MM.1S (cell line): Measurements from ENCODE around the gene PDCD7.

ENCODE experiments used
- DNase-seq: peaks from one replicate; pipeline ENCODE4 v3.0.0-alpha.2; 2015
- H2AFZ ChIP-seq: fragments of 300-600 bp; sonication (generic); 2 replicates; pipeline ENCODE4 v1.6.0; 2016; ENCODE audit warnings: antibody characterized with exemption, low read length
- H3F3A ChIP-seq: fragments of 300-600 bp; sonication (generic); 2 replicates; pipeline ENCODE4 v1.6.1; 2016; ENCODE audit warnings: mild to moderate bottlenecking, antibody characterized with exemption, low read length, moderate library complexity, mixed read lengths; ENCODE audit not compliant: insufficient read depth
- H3K27ac ChIP-seq: fragments of 300-600 bp; sonication (generic); 2 replicates; pipeline ENCODE4 v1.5.1; 2016; ENCODE audit warnings: mild to moderate bottlenecking, low read length
- H3K27me3 ChIP-seq: fragments of 300-600 bp; sonication (generic); replicated peaks from 2 replicates; pipeline ENCODE4 v1.6.0; 2016; ENCODE audit warnings: low read length; ENCODE audit not compliant: insufficient read depth
- H3K36me3 ChIP-seq: fragments of 300-600 bp; sonication (generic); replicated peaks from 2 replicates; pipeline ENCODE4 v1.6.1; 2016; ENCODE audit warnings: mild to moderate bottlenecking, low read length, mixed read lengths; ENCODE audit not compliant: insufficient read depth
- H3K4me1 ChIP-seq: fragments of 300-600 bp; sonication (generic); 2 replicates; pipeline ENCODE4 v1.6.1; 2016; ENCODE audit warnings: low read length, mixed read lengths
- H3K4me2 ChIP-seq: fragments of 300-600 bp; sonication (generic); 2 replicates; pipeline ENCODE4 v1.6.0; 2016; ENCODE audit warnings: low read depth, low read length
- H3K4me3 ChIP-seq: fragments of 300-600 bp; sonication (generic); 2 replicates; pipeline ENCODE4 v1.5.1; 2016; ENCODE audit warnings: low read length, mixed read lengths
- H3K79me2 ChIP-seq: fragments of 300-600 bp; sonication (generic); 2 replicates; pipeline ENCODE4 v1.6.1; 2016; ENCODE audit warnings: mixed run types, low read length, mixed read lengths
- H3K9ac ChIP-seq: fragments of 300-600 bp; sonication (generic); 2 replicates; pipeline ENCODE4 v1.6.1; 2016; ENCODE audit warnings: low read length, mixed read lengths
- H3K9me2 ChIP-seq: fragments of 300-600 bp; sonication (generic); replicated peaks from 2 replicates; pipeline ENCODE4 v1.6.1; 2016; ENCODE audit warnings: mild to moderate bottlenecking, low read length, mixed read lengths; ENCODE audit not compliant: insufficient read depth
- H3K9me3 ChIP-seq: fragments of 300-600 bp; sonication (generic); replicated peaks from 2 replicates; pipeline ENCODE4 v1.6.1; 2016; ENCODE audit warnings: mild to moderate bottlenecking, low read length, mixed read lengths; ENCODE audit not compliant: insufficient read depth
- H4K20me1 ChIP-seq: fragments of 300-600 bp; sonication (generic); 2 replicates; pipeline ENCODE4 v1.6.1; 2016; ENCODE audit warnings: mild to moderate bottlenecking, low read length, moderate library complexity, mixed read lengths; ENCODE audit not compliant: insufficient read depth
- EZH2 ChIP-seq: fragments of 300-600 bp; sonication (generic); optimal IDR thresholded peaks from 2 replicates; pipeline ENCODE3; 2017; ENCODE audit warnings: low read depth, mild to moderate bottlenecking, antibody characterized with exemption, low read length, mixed read lengths
- EZH2phosphoT487 ChIP-seq: fragments of 300-600 bp; sonication (generic); IDR thresholded peaks from 2 replicates; pipeline ENCODE4 v1.6.1; 2018; ENCODE audit warnings: antibody characterized with exemption, low read length
- TF ChIP-seq, protein P1 (sequence below): fragments of 300-600 bp; sonication (generic); IDR thresholded peaks from 2 replicates; pipeline ENCODE4 v1.5.1; 2016; ENCODE audit warnings: antibody characterized with exemption, low read length, mixed read lengths

Gene PDCD7

DNA sequence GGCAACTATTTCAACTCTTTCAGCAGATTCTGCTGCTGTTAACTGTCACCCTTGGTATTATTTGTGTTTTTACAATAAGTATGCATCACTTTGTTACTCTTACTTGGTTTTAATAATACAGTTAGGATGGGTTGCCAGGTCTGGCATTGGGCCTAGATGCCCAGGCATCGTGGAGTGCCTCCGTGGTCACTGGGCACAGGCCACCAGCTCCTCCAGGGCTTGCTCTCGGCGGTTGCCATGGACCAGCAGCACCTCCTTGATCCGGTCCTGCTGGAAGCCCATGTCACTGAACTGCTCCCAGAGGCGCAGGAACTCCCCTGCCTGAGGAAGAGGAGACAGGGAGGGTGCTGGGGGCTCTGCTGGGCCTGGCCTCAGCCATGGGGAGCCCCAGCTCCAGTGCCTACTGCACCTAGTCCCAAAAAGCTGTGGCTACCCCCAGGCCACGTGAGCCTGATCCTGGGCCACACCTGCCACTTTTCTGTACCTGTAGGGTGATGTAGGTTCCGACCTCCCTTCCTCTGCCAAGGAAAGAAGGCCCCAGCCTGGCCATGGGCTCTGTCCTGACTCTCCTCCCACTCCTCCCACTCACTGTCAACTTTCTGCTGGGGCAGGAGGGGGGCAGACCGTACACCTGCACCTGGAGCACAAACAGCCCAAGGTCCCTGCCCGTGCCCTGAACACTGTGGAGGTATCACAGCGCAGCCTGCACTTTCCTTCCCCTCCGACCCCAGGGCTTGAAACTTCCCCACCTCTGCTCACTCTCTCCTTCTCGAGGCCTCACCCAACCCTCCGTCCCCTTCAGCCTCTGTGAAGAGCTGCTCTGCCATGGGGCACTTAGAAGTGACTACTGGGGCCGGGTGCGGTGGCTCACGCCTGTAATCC, 40.5 kb downstream of the PDCD7 start:
- no peaks in the 10 kb centered on the region for H3K4me1 ChIP-seq
- TF ChIP-seq EZH2phosphoT487 (no peak), EZH2 (no peak)
- TF ChIP-seq, protein P1, sequence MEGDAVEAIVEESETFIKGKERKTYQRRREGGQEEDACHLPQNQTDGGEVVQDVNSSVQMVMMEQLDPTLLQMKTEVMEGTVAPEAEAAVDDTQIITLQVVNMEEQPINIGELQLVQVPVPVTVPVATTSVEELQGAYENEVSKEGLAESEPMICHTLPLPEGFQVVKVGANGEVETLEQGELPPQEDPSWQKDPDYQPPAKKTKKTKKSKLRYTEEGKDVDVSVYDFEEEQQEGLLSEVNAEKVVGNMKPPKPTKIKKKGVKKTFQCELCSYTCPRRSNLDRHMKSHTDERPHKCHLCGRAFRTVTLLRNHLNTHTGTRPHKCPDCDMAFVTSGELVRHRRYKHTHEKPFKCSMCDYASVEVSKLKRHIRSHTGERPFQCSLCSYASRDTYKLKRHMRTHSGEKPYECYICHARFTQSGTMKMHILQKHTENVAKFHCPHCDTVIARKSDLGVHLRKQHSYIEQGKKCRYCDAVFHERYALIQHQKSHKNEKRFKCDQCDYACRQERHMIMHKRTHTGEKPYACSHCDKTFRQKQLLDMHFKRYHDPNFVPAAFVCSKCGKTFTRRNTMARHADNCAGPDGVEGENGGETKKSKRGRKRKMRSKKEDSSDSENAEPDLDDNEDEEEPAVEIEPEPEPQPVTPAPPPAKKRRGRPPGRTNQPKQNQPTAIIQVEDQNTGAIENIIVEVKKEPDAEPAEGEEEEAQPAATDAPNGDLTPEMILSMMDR, result no peak
- no peaks in the 10 kb centered on the region for H3K9me2 ChIP-seq
- no peaks in the 10 kb centered on the region for H3K9me3 ChIP-seq
- no peak overlapping the region for H3K4me3 ChIP-seq
- H3K79me2 ChIP-seq, result no peaks in the 10 kb centered on the region
- no peak overlapping the region for H2AFZ ChIP-seq
- no peak overlapping the region for H3K27ac ChIP-seq
- H3K27me3 ChIP-seq, result no peaks in the 10 kb centered on the region
- DNase-seq, result no peak
- no peak overlapping the region for H3K9ac ChIP-seq
- H3K36me3 ChIP-seq, result no peaks in the 10 kb centered on the region
- no peaks in the 10 kb centered on the region for H4K20me1 ChIP-seq
- no peak overlapping the region for H3K4me2 ChIP-seq
- no peaks in the 10 kb centered on the region for H3F3A ChIP-seq

DNA sequence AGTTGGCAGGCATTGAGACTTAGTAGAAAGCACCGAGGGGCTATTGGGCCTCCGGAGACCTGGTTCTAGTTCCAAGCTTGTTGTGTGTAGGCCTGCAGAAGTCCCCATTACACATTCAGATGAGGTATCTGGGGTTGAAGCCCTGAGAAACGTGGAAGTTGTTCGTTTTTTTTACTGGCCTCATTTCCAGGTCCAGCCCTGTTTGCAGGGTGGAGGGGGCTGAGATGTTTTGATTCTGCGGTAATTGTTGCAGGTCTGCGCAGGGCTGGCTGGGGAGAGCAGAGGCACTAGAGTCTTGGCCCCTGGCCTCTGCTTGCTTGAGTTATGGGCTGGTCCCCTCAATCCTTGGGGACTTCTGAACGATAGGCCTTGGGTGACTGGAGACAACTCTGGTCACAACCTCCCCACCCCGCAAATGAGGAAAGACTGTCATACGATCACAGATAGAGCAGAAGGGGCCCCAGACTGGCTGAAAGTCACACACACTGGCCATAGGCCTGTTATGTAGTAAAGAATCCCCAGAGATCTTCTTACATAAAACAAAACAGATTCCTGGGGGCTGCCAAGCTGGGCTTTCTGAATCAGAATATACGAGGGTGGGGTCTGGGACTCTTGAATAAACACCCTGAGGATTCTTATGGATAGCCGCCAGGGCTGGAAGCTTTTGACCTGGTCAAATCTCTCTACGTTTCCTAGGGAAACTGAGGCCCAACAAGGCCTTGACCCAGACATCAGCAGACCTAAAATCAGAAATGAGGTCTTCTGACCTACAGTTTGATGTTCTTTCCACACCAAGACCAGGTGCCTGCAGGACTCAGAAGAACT, 41.5 kb downstream of the PDCD7 start:
- Histone ChIP-seq H3F3A (no peaks in the 10 kb centered on the region), H3K9ac (no peak overlapping the region), H4K20me1 (no peaks in the 10 kb centered on the region), H3K79me2 (no peaks in the 10 kb centered on the region), H3K36me3 (no peaks in the 10 kb centered on the region), H3K4me2 (no peak overlapping the region), H3K9me2 (no peaks in the 10 kb centered on the region), H3K27ac (no peak overlapping the region), H2AFZ (no peak overlapping the region), H3K4me3 (no peak overlapping the region), H3K4me1 (no peaks in the 10 kb centered on the region), H3K27me3 (no peaks in the 10 kb centered on the region), H3K9me3 (no peaks in the 10 kb centered on the region)
- no peak for DNase-seq
- TF ChIP-seq EZH2phosphoT487, result no peak
- TF ChIP-seq, protein P1, result no peak
- TF ChIP-seq EZH2, result no peak

DNA sequence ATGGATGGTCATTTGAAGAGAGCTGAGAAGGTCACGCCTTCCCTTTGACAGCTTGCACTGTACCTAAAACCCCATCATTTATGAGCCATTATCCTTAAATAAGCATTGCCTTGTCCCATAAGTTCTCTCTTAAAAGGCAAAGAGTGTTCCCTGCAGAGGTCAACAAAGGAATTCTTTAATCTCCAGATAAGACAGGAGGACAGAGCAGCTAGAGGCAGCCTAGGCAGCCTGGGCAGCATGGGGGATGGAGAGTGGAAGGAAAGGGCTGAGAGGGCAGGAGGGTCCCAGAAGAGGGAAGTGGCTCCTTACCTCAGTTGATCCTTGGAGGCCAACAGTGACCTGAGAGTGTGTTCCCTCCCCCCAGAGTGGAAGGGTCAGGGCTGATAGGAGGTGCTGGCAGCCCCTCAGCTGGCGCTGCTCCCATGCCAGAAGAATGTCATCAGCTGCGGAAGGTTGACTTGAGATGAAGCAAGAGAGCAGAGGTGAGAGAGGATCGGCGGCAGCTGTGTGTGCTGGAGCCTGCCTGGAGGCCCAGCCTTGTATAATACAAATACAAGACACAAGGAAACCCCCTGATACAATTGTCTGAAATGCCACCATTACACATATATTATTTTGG, 44.3 kb downstream of the PDCD7 start:
- H3K79me2 ChIP-seq, result no peaks in the 10 kb centered on the region
- H3K9ac ChIP-seq, result no peak overlapping the region
- H3K27me3 ChIP-seq, result no peaks in the 10 kb centered on the region
- no peak for DNase-seq
- no peaks in the 10 kb centered on the region for H3F3A ChIP-seq
- no peaks in the 10 kb centered on the region for H4K20me1 ChIP-seq
- no peak overlapping the region for H3K27ac ChIP-seq
- no peak for TF ChIP-seq EZH2
- TF ChIP-seq, protein P1, result no peak
- TF ChIP-seq EZH2phosphoT487, result no peak
- H3K4me3 ChIP-seq, result no peak overlapping the region
- no peaks in the 10 kb centered on the region for H3K9me3 ChIP-seq
- H3K9me2 ChIP-seq, result no peaks in the 10 kb centered on the region
- H3K4me2 ChIP-seq, result no peak overlapping the region
- H3K4me1 ChIP-seq, result no peaks in the 10 kb centered on the region
- H3K36me3 ChIP-seq, result no peaks in the 10 kb centered on the region
- no peak overlapping the region for H2AFZ ChIP-seq
